GM23338 (cell line): ENCODE data around the gene SLBP. TPM values are rescaled to one million over a fixed set of nuclear protein-coding genes. Genes with fewer than 3 reads are reported as not detected.

Experiments used
- ATAC-seq: fragments of 200-7000 bp; cut with Tn5 transposase; 3 replicates; pipeline ENCODE4 v1.9.1; 2020
- DNase-seq: peaks from one replicate; pipeline ENCODE4 v3.0.0-alpha.2; 2015; ENCODE audit warnings: low spot score
- H2AFZ ChIP-seq: fragments of 200-600 bp; sonication (generic); 2 replicates; pipeline ENCODE4 v1.8.0; 2016; ENCODE audit warnings: antibody characterized with exemption, mild to moderate bottlenecking, moderate library complexity
- H3F3A ChIP-seq: fragments of 200-600 bp; sonication (generic); replicated peaks from 2 replicates; pipeline ENCODE4 v1.8.0; 2017; ENCODE audit warnings: antibody characterized with exemption, mixed run types, low read depth
- H3K27ac ChIP-seq: fragments of 200-600 bp; sonication (generic); 2 replicates; pipeline ENCODE4 v1.6.1; 2016; ENCODE audit warnings: low read depth
- H3K27me3 ChIP-seq: fragments of 200-600 bp; sonication (generic); 2 replicates; pipeline ENCODE4 v1.8.0; 2016; ENCODE audit warnings: mild to moderate bottlenecking, mixed run types, moderate library complexity; ENCODE audit not compliant: insufficient read depth
- H3K36me3 ChIP-seq: fragments of 200-600 bp; sonication (generic); 2 replicates; pipeline ENCODE4 v1.8.0; 2016; ENCODE audit warnings: mild to moderate bottlenecking; ENCODE audit not compliant: insufficient read depth
- H3K4me1 ChIP-seq: fragments of 200-600 bp; sonication (generic); 2 replicates; pipeline ENCODE4 v1.8.0; 2016; ENCODE audit warnings: mild to moderate bottlenecking, moderate library complexity; ENCODE audit not compliant: insufficient read depth
- H3K4me2 ChIP-seq: fragments of 200-600 bp; sonication (generic); 2 replicates; pipeline ENCODE4 v1.7.1; 2017; ENCODE audit warnings: mixed run types
- H3K4me3 ChIP-seq: fragments of 200-600 bp; sonication (generic); 2 replicates; pipeline ENCODE4 v1.6.1; 2016; ENCODE audit warnings: mixed run types
- H3K79me2 ChIP-seq: fragments of 200-600 bp; sonication (generic); replicated peaks from 2 replicates; pipeline ENCODE4 v1.8.0; 2017; ENCODE audit warnings: mild to moderate bottlenecking; ENCODE audit not compliant: insufficient read depth
- H3K9me2 ChIP-seq: fragments of 200-600 bp; sonication (generic); 2 replicates; pipeline ENCODE4 v1.8.0; 2017; ENCODE audit not compliant: insufficient read depth
- H4K20me1 ChIP-seq: fragments of 200-600 bp; sonication (generic); replicated peaks from 2 replicates; pipeline ENCODE4 v1.8.0; 2017; ENCODE audit warnings: mild to moderate bottlenecking; ENCODE audit not compliant: insufficient read depth
- H3K27ac Mint-ChIP-seq: 2 replicates; pipeline ENCODE4 v1.8.0; 2020; ENCODE audit warnings: inconsistent platforms, mild to moderate bottlenecking, moderate library complexity, mixed read lengths
- H3K27me3 Mint-ChIP-seq: 3 replicates; pipeline ENCODE4 v1.8.0; 2022; ENCODE audit warnings: low read depth, mild to moderate bottlenecking, moderate library complexity, mixed read lengths, inconsistent platforms; ENCODE audit not compliant: insufficient read depth, poor library complexity
- H3K36me3 Mint-ChIP-seq: 3 replicates; pipeline ENCODE4 v1.8.0; 2021; ENCODE audit warnings: low read depth, mild to moderate bottlenecking, inconsistent platforms, moderate library complexity, mixed read lengths
- H3K4me1 Mint-ChIP-seq: 3 replicates; pipeline ENCODE4 v1.8.0; 2020; ENCODE audit warnings: mild to moderate bottlenecking, inconsistent platforms, mixed read lengths
- H3K4me3 Mint-ChIP-seq: 3 replicates; pipeline ENCODE4 v1.8.0; 2021; ENCODE audit warnings: moderate library complexity, mild to moderate bottlenecking, inconsistent platforms, mixed read lengths
- H3K9me3 Mint-ChIP-seq: 3 replicates; pipeline ENCODE4 v1.8.0; 2020; ENCODE audit warnings: moderate library complexity, mild to moderate bottlenecking, inconsistent platforms, mixed read lengths
- JUNB ChIP-seq: IDR thresholded peaks from one replicate; pipeline ENCODE4 v1.6.1; 2016; ENCODE audit warnings: antibody characterized with exemption; ENCODE audit not compliant: unreplicated experiment
- NANOG ChIP-seq: IDR thresholded peaks from 2 replicates; pipeline ENCODE4 v1.6.1; 2016; ENCODE audit warnings: antibody characterized with exemption, borderline replicate concordance
- POLR2AphosphoS5 ChIP-seq: IDR thresholded peaks from 2 replicates; pipeline ENCODE4 v1.6.1; 2016; ENCODE audit warnings: antibody characterized with exemption, low read depth
- STAT1 ChIP-seq: IDR thresholded peaks from one replicate; pipeline ENCODE4 v1.6.1; 2016; ENCODE audit warnings: antibody characterized with exemption; ENCODE audit not compliant: unreplicated experiment
- ZNF331 ChIP-seq: fragments of 250-450 bp; sonication (Bioruptor Pico); IDR thresholded peaks from 2 replicates; pipeline ENCODE4 v1.5.0; 2020; ENCODE audit warnings: low read depth, mild to moderate bottlenecking, moderate library complexity
- polyA plus RNA-seq: library from polyadenylated mRNA; unstranded; fragments of >200 nt; fragmentation: Nextera tagmentation; extraction: Ambion mirVana; gene quantifications from 2 replicates; pipeline ENCODE4 v1.2.1, GENCODE V29; 2016
- total RNA-seq: library from RNA; depleted of rRNA; stranded (reverse); fragments of >200 nt; shearing (Covaris generic); gene quantifications from 2 replicates; pipeline ENCODE4 v1.2.3, GENCODE V29; 2014
- TF ChIP-seq, protein P1 (sequence below): fragments of 250-450 bp; sonication (Bioruptor Pico); IDR thresholded peaks from 2 replicates; pipeline ENCODE4 v1.5.0; 2020; ENCODE audit warnings: mild to moderate bottlenecking, moderate library complexity

Gene SLBP
- total and polyA plus RNA-seq, 2 experiments from 2014 or later: 54.4 to 58.6 TPM

GRCh38 chr4:1751919-1752283 is 39.8 kb upstream of the SLBP start (continued):
- TF ChIP-seq, protein P1, sequence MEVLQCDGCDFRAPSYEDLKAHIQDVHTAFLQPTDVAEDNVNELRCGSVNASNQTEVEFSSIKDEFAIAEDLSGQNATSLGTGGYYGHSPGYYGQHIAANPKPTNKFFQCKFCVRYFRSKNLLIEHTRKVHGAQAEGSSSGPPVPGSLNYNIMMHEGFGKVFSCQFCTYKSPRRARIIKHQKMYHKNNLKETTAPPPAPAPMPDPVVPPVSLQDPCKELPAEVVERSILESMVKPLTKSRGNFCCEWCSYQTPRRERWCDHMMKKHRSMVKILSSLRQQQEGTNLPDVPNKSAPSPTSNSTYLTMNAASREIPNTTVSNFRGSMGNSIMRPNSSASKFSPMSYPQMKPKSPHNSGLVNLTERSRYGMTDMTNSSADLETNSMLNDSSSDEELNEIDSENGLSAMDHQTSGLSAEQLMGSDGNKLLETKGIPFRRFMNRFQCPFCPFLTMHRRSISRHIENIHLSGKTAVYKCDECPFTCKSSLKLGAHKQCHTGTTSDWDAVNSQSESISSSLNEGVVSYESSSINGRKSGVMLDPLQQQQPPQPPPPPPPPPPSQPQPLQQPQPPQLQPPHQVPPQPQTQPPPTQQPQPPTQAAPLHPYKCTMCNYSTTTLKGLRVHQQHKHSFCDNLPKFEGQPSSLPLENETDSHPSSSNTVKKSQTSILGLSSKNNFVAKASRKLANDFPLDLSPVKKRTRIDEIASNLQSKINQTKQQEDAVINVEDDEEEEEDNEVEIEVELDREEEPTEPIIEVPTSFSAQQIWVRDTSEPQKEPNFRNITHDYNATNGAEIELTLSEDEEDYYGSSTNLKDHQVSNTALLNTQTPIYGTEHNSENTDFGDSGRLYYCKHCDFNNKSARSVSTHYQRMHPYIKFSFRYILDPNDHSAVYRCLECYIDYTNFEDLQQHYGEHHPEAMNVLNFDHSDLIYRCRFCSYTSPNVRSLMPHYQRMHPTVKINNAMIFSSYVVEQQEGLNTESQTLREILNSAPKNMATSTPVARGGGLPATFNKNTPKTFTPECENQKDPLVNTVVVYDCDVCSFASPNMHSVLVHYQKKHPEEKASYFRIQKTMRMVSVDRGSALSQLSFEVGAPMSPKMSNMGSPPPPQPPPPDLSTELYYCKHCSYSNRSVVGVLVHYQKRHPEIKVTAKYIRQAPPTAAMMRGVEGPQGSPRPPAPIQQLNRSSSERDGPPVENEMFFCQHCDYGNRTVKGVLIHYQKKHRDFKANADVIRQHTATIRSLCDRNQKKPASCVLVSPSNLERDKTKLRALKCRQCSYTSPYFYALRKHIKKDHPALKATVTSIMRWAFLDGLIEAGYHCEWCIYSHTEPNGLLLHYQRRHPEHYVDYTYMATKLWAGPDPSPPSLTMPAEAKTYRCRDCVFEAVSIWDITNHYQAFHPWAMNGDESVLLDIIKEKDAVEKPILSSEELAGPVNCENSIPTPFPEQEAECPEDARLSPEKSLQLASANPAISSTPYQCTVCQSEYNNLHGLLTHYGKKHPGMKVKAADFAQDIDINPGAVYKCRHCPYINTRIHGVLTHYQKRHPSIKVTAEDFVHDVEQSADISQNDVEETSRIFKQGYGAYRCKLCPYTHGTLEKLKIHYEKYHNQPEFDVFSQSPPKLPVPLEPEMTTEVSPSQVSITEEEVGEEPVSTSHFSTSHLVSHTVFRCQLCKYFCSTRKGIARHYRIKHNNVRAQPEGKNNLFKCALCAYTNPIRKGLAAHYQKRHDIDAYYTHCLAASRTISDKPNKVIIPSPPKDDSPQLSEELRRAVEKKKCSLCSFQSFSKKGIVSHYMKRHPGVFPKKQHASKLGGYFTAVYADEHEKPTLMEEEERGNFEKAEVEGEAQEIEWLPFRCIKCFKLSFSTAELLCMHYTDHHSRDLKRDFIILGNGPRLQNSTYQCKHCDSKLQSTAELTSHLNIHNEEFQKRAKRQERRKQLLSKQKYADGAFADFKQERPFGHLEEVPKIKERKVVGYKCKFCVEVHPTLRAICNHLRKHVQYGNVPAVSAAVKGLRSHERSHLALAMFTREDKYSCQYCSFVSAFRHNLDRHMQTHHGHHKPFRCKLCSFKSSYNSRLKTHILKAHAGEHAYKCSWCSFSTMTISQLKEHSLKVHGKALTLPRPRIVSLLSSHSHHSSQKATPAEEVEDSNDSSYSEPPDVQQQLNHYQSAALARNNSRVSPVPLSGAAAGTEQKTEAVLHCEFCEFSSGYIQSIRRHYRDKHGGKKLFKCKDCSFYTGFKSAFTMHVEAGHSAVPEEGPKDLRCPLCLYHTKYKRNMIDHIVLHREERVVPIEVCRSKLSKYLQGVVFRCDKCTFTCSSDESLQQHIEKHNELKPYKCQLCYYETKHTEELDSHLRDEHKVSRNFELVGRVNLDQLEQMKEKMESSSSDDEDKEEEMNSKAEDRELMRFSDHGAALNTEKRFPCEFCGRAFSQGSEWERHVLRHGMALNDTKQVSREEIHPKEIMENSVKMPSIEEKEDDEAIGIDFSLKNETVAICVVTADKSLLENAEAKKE (CRISPR knock-in tag): no peak

DNA sequence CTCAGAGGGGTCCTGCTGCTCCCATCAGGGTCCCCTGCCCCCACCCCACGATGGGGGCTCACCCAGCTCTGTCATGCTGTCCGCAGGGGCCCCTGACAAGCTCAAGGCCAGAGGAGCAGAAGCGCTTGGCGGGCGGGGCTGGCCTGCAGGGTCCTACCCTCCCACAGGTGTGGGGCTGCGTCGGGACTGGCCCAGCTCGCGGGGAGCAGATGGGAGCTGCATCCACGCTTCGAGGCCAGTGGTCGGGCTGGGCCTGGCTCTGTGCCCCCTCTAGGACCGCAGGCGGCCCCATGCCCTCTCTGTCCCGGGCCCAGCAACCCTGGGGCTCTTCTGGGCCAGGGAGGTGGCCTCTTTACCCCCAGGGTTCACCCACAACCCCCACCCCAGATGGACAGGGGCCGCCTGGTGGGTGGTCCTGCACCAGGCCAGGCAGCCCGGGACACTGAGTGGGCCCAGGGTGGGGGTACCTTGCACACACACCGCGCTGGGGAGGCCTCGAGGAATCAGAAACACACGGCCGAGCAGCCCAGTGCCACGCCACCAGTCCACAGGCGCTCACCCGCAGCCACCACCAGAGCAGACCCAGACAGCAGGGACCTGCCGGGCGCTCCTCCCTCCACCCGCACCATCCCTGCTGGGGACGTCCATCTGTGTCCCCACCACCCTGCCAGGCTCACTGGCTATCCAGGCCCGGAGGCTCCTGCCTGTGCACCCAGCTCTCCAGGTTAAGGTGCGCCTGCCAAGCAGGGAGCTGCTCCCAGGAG is 39.2 kb upstream of the SLBP start:
- H3K27me3 Mint-ChIP-seq: peaks cover 3% of the 10 kb centered on the region
- no peaks in the 10 kb centered on the region for H3K9me3 Mint-ChIP-seq
- H3K27me3 ChIP-seq: no peaks in the 10 kb centered on the region
- no peak overlapping the region for H3K27ac ChIP-seq
- no peak overlapping the region for H3K4me3 ChIP-seq
- H2AFZ ChIP-seq: no peak overlapping the region
- no peaks in the 10 kb centered on the region for H3K9me2 ChIP-seq
- H3K4me1 Mint-ChIP-seq: no peaks in the 10 kb centered on the region
- no peaks in the 10 kb centered on the region for H3K36me3 Mint-ChIP-seq
- no peaks in the 10 kb centered on the region for H3K4me1 ChIP-seq
- H3K36me3 ChIP-seq: no peaks in the 10 kb centered on the region
- TF ChIP-seq POLR2AphosphoS5 (no peak), STAT1 (no peak), JUNB (no peak), NANOG (no peak), ZNF331 (CRISPR knock-in tag) (no peak)
- no peak overlapping the region for H3K4me2 ChIP-seq
- no peaks in the 10 kb centered on the region for H4K20me1 ChIP-seq
- no peaks in the 10 kb centered on the region for H3K79me2 ChIP-seq
- no peaks in the 10 kb centered on the region for H3F3A ChIP-seq
- ATAC-seq (no peak), DNase-seq (no peak)
- no peak overlapping the region for H3K27ac Mint-ChIP-seq
- no peak overlapping the region for H3K4me3 Mint-ChIP-seq
